Stimulated activated CD4-positive, alpha-beta T cell treated with anti-CD3 and anti-CD28 coated beads, Interleukin-15, amount 100 ng/mL, for 1 hour (primary cell): ENCODE data around the gene NAXE.
"Not testable (repeated sequence)": the region's sequence is repeated elsewhere in the genome, so short reads cannot be mapped to it uniquely, and the experiment has no call there.

Source experiments
- DNase-seq, 2 donors: peaks; one replicate each; pipeline ENCODE4 v3.0.0-alpha.2; 2020; ENCODE audit warnings: low read depth in 1 of 2, low spot score in 1 of 2

NAXE gene

DNA sequence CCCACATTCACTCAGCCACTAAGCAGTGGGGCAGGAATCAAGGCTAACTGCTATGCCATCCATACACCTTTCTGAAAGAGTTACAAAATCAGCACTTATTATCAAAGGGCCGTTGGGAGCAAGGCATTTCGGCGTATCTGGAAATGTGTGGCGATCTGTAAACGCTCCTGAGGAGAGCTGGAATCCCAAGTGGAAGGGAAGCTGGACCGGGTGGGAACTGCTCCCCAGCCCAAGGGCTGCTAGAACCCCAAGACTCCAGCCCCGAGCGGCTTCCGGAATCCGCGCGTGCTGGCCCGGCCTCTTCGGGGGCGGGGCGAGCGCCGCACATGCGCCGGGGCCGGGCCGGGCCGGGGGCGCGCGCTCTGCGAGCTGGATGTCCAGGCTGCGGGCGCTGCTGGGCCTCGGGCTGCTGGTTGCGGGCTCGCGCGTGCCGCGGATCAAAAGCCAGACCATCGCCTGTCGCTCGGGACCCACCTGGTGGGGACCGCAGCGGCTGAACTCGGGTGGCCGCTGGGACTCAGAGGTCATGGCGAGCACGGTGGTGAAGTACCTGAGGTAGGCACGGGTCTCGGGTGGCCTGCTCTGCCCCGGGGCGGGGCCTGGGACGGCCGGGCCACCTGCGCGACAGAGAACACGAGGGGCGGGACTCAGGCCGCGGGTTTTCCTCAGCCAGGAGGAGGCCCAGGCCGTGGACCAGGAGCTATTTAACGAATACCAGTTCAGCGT, at the start of gene NAXE:
Gene NAXE (plus strand): TSS at position 345 of the 726 bp plus-strand sequence. CDS start 29 bp downstream, at position 374.
- peak; percentile 47 to 66 for DNase-seq

DNA sequence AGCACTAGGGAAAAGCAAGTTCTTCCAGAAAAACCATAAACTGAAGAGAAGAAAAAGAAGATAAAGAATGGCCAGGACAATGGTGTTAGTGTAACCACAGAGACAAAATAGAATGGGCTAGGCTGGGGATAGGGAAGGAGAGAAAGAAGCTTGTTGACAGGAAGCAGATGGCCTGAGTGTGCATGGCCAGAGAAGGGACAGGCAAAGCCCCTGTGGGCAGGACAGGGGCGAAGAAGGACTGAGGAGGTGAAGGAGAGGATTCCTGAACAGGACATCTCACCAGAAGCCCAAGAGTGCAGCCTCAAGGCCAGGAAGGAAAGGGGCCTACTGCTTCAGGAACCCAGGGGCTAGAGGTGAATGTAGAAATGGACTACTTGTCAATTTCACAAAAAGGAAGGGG, 48.5 kb upstream of the NAXE start:
- no peak for DNase-seq

- DNase-seq = no peak
These were observed 46.9 kb upstream of the NAXE start for GRCh38 chr1:156544592-156545102.

DNA sequence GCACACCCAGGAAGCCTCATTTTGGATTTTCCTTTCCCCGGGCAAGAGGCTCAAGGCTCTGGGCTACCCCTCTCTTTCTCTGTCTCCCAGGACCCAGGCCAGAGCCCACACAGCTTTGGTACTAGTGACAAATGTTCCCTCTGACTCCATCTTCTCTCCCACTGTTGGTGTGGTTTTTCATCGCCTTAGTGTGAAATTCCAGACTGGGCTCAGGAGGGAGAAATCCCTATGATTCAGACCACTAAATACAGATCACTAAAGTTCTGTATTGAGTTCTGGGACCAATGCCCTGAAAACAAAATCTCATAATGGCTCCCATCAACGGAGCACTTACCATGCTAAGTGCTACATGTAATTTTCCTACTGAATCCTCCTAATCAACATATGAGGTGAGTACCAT, 45.3 kb upstream of the NAXE start:
- DNase-seq = no peak

DNA sequence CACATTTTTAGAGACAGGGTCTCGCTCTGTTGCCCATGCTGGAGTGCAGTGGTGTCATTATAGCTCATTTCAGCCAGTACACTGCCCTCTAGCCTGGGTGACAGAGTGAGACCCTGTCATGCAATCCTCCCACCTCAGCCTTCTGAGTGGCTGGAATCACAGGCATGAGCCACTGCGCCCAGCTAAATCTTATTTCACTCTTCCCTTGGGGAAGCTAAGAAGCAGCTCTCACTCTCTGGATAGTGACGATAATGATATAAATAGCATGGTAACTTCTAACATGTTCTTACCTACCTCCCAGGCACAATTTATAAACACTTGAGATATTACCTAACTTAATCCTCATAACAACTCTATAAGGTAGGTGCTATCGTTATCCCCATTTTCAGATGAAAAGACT, 44.1 kb upstream of the NAXE start:
- DNase-seq = no peak

DNA sequence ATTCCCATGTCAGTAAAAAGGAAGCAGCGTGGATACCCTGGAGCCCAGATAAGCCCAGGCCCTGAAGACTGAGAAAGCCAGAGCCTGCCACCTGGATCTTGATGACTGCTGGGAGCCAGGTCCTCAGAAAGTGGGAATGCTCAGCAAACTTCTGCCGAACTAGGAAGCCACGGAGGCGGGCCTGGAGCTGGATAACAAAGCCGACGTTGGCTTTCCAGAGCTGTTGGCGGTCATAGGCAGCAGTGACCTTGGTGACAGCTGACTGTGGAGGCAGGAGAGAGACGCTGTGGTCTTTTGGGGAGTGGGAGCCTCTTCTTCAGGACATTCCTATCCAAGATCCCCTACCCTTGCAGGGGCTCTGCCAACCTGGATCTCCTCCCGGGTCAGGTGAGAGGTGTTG, 43.6 kb upstream of the NAXE start:
- no peak for DNase-seq

DNA sequence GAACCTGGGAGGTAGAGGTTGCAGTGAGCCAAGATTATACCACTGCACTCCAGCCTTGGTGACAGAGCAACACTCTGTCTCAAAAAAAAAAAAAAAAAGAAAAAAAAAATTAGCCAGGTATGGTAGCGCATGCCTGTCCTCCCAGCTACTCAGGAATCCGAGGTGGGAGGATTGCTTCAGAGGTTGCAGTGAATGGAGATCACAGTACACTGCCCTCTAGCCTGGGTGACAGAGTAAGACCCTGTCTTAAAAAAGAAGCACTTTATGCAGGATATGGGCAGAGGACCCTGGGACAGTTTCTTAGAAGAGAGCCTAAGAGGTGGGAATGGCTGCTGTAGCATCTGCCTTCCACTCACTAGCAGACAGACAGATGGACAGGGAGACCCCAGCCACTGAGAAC, 42.2 kb upstream of the NAXE start:
- no peak for DNase-seq

DNA sequence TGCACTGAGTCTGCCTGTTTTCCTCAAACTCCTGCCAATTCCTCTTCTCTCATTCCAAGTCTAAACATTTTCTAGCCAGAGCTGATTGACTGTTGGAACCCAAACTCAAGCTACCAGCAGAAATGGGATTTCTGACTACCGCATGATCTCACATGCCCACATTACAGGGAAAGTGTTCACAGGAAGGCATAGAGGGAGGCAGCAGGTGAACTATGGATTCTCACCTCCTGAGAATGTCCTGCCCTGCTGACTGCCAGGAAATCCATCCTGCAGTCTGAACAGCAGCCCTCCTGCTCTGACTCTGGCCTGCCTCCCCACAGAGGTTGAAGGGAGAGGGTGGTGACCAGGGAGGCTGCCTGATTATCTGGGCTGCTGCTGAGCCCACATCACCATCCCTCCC, 41.7 kb upstream of the NAXE start:
- DNase-seq = no peak

DNA sequence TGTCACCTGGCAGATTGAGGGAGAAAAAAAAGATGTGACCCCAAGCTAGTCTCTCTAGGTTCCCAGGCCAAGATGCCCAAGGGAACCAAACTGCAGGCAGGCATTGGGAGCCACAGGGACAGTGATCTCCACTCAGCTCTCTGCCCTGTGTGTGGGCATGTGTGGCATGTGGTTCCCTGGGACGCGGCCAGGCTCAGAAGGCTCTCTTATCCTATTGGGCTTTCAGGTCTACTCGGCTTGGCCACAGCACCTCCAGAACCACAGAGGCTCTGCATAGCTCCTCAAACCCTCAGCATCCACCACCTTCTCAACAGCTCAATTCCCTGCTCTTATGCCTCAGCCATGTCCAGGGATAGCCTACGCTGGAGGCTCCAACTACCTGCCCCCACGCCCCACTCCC, 41.2 kb upstream of the NAXE start:
- no peak for DNase-seq

GRCh38 chr1:156551066-156551643, 40.4 kb upstream of the NAXE start:
- DNase-seq = no peak

DNA sequence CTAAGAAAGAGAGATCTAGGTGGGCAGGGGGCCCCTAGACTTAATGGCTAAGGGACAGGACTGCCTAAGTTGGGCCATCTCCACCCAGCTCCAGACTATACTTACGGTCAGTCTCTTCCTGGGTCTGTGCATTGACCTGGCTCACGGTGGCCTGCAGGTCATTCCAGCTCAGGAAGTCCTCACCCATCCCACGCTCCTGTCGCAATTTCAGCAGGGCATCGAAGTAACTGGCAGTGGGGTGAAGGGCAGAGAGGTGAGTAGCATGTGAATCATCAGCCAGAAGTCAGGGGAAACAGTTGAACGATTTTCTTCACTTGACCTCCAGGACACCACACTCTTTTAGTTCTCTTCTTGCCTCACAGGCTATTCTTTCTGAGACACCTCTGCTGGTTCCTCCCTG, 39.7 kb upstream of the NAXE start:
- no peak for DNase-seq

GRCh38 chr1:156552518-156552917, 39.1 kb upstream of the NAXE start:
- no peak for DNase-seq

- DNase-seq = not testable (repeated sequence)
These were observed 38.6 kb upstream of the NAXE start for GRCh38 chr1:156552937-156553336.

GRCh38 chr1:156553860-156554485, 37.6 kb upstream of the NAXE start:
- DNase-seq = no peak

GRCh38 chr1:156554971-156555370, 36.6 kb upstream of the NAXE start:
- DNase-seq = no peak

GRCh38 chr1:156555715-156556114, 35.9 kb upstream of the NAXE start:
- DNase-seq = no peak

DNA sequence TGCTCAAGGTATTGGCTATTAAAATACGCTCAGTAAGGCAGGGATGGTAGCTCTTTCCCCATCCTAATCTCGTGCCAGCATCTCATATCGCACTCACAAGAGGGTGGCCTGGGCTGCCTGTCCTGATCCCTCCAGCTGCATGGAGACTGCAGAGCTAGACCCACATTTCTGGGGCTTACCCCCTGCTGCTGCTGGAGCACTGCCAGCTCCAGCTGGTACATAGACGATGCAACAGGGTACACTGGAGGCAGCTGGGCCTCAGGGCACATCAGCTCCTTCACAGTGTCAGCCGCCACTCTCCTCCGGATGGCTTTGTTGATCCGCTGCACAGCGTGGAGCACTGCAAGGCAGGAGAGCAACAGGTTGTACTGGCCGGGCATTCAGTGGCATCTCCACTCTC, 35.2 kb upstream of the NAXE start:
- no peak for DNase-seq

GRCh38 chr1:156559086-156559796, 32.3 kb upstream of the NAXE start:
- no peak for DNase-seq

GRCh38 chr1:156559797-156560385, 31.7 kb upstream of the NAXE start:
- no peak for DNase-seq

GRCh38 chr1:156560585-156561163, 30.9 kb upstream of the NAXE start:
- DNase-seq = no peak

DNA sequence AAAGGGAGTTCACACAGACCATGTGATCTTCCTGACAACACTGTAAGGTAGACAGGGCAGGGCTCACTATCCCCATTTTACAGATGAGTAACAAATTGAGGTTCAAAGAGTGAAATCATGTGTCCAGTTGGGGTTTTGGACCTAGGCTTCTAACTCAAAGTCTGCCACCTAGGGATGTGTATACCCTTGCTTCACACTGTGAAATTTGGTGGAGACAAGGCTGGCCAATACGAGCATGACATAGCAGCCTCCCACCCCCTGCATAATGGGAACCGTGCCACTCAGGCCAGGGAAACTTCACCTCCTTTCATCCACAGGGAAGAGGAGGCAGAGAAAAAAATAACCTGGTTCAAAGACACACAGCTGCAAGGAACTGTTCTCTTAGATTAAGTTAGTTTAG, 26.1 kb upstream of the NAXE start:
- no peak for DNase-seq
